HFFc6 (cell line): Measurements from ENCODE around the gene PRDM16. TPM values are rescaled to one million over a fixed set of nuclear protein-coding genes. Genes with fewer than 3 reads are reported as not detected.

Experiments used
- DNase-seq: peaks from one replicate; pipeline ENCODE4 v3.0.0-alpha.2; 2018
- H3K27ac Mint-ChIP-seq: 2 replicates; pipeline ENCODE4 v1.8.0; 2020; ENCODE audit warnings: mild to moderate bottlenecking, mixed read lengths
- H3K27me3 Mint-ChIP-seq: 2 replicates; pipeline ENCODE4 v1.8.0; 2021; ENCODE audit warnings: mild to moderate bottlenecking, moderate library complexity, mixed read lengths; ENCODE audit not compliant: insufficient read depth
- H3K36me3 Mint-ChIP-seq: 2 replicates; pipeline ENCODE4 v1.8.0; 2021; ENCODE audit warnings: low read depth, mixed read lengths
- H3K4me1 Mint-ChIP-seq: 2 replicates; pipeline ENCODE4 v1.8.0; 2020; ENCODE audit warnings: low read depth, mixed read lengths
- H3K4me3 Mint-ChIP-seq: 2 replicates; pipeline ENCODE4 v1.8.0; 2020; ENCODE audit warnings: mild to moderate bottlenecking, moderate library complexity, mixed read lengths
- H3K9me3 Mint-ChIP-seq: 2 replicates; pipeline ENCODE4 v1.8.0; 2020; ENCODE audit warnings: mild to moderate bottlenecking, mixed read lengths
- CTCF ChIP-seq: fragments of 200-600 bp; sonication (generic); IDR thresholded peaks from 2 replicates; pipeline ENCODE4 v1.5.0; 2021; ENCODE audit warnings: antibody characterized with exemption, mild to moderate bottlenecking
- total RNA-seq, 6 experiments: library from RNA; stranded (reverse); fragmentation: NEBNext Ultra II Directional; extraction: Animal tissue kit (Norgen Biotek cat#: 25700); gene quantifications; 2 replicates in 1 of 6; 3 replicates in 5 of 6; pipeline ENCODE4 v1.2.3, GENCODE V29; 2021

PRDM16 gene
- total RNA-seq, 6 experiments from 2014 or later = not detected

GRCh38 chr1:3022511-3022973 lies 46.5 kb upstream of the PRDM16 start:
- no peak overlapping the region for H3K4me3 Mint-ChIP-seq

GRCh38 chr1:3022976-3023375 lies 46.0 kb upstream of the PRDM16 start:
- H3K27ac Mint-ChIP-seq = no peak overlapping the region
- no peak for TF ChIP-seq CTCF
- peaks cover 3% of the 10 kb centered on the region; the same call in 1 of the 2 replicates for H3K36me3 Mint-ChIP-seq
- DNase-seq = no peak
- H3K4me3 Mint-ChIP-seq = no peak overlapping the region
- H3K9me3 Mint-ChIP-seq = peaks cover 18% of the 10 kb centered on the region
- no peaks in the 10 kb centered on the region; the same call in 1 of the 2 replicates for H3K27me3 Mint-ChIP-seq
- no peaks in the 10 kb centered on the region for H3K4me1 Mint-ChIP-seq

More at GRCh38 chr1:3022511-3022973, 46.5 kb upstream of the PRDM16 start:
- peaks cover 22% of the 10 kb centered on the region for H3K9me3 Mint-ChIP-seq
- H3K4me1 Mint-ChIP-seq = no peaks in the 10 kb centered on the region
- H3K36me3 Mint-ChIP-seq = peaks cover 3% of the 10 kb centered on the region; the same call in 1 of the 2 replicates
- H3K27ac Mint-ChIP-seq = no peak overlapping the region
- DNase-seq = no peak
- no peak for TF ChIP-seq CTCF
- H3K27me3 Mint-ChIP-seq = no peaks in the 10 kb centered on the region; the same call in 1 of the 2 replicates

GRCh38 chr1:3024019-3024418 lies 45.0 kb upstream of the PRDM16 start:
- Mint-ChIP-seq H3K4me3 (no peak overlapping the region), H3K27me3 (no peaks in the 10 kb centered on the region; the same call in 1 of the 2 replicates), H3K9me3 (peaks cover 16% of the 10 kb centered on the region), H3K4me1 (no peaks in the 10 kb centered on the region), H3K27ac (no peak overlapping the region), H3K36me3 (peaks cover 3% of the 10 kb centered on the region; the same call in 1 of the 2 replicates)
- no peak for DNase-seq
- peak; percentile 37; the same call in 1 of the 2 replicates for TF ChIP-seq CTCF

GRCh38 chr1:3024588-3024987 lies 44.4 kb upstream of the PRDM16 start:
- no peak for DNase-seq
- Mint-ChIP-seq H3K4me3 (no peak overlapping the region), H3K4me1 (no peaks in the 10 kb centered on the region), H3K9me3 (peaks cover 16% of the 10 kb centered on the region), H3K36me3 (peaks cover 3% of the 10 kb centered on the region; the same call in 1 of the 2 replicates), H3K27ac (no peak overlapping the region), H3K27me3 (no peaks in the 10 kb centered on the region; the same call in 1 of the 2 replicates)
- TF ChIP-seq CTCF = no peak

GRCh38 chr1:3026124-3026523 lies 42.9 kb upstream of the PRDM16 start:
- H3K27ac Mint-ChIP-seq = no peak overlapping the region
- no peak overlapping the region for H3K4me3 Mint-ChIP-seq
- peaks cover 9% of the 10 kb centered on the region; the same call in 1 of the 2 replicates for H3K9me3 Mint-ChIP-seq
- H3K4me1 Mint-ChIP-seq = no peaks in the 10 kb centered on the region
- no peaks in the 10 kb centered on the region for H3K36me3 Mint-ChIP-seq
- no peak for DNase-seq
- no peaks in the 10 kb centered on the region; the same call in 1 of the 2 replicates for H3K27me3 Mint-ChIP-seq
- no peak for TF ChIP-seq CTCF
